ENCODE results near the gene GALR2. TPM values are rescaled to one million over a fixed set of nuclear protein-coding genes. Genes with fewer than 3 reads are reported as not detected.

The GALR2 gene
- total RNA-seq, 1 experiment from 2014 or later: 0.18 TPM

DNA sequence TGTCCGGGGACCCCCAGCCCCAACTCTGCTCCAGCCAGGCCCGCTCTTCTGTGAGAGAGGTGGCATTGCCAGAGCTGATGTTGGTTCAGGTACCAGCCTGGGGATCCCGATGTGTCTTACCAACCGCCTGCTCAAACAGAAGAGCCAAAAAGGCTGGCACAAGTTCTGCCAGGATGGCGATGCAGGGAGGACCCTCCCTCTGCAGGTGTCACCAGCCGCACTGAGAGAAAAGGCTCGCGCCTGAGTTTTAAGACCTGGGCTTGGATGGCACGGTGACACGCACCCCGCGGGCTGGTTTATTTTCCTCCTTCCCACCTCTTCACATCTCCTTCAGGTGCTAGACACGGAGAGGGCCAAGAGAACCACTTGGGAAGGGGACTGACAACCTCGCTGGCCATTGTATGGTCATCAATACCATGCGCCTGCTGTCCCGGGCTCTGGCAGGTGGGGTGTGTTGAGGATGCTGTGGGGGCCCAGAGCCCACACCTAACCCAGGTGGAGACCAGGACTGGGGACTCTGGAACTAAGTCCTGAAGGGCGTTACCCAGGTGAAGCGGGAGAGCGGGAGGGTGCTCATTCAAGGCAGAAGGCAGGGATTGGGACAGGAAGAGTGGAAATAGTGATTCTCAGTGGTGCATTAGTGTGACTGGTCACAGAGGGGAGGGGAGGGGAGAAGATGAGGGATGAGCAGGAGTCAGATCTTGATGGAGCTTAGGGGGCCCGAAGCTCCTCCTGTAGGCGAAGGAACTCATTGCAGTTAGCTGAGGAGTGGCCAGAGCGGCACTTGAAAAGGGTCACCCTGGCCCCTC lies 50.2 kb downstream of the GALR2 start:
- peak; percentile 20 for DNase-seq (ENCODE audit: low read depth)

DNA sequence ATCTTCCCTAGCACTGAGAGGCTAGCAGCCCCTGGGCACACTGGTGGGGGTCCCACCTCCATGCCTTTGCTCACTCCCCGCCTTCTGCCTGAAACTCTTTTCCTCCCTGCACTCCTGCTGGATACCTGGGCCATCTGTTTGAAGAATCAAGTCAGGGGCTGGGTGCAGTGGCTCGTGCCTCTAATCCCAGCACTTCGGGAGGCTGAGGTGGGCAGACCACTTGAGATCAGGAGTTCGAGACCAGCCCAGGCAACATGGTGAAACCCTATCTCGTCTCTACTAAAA lies 50.8 kb downstream of the GALR2 start:
- no peak for DNase-seq (ENCODE audit: low read depth)

DNA sequence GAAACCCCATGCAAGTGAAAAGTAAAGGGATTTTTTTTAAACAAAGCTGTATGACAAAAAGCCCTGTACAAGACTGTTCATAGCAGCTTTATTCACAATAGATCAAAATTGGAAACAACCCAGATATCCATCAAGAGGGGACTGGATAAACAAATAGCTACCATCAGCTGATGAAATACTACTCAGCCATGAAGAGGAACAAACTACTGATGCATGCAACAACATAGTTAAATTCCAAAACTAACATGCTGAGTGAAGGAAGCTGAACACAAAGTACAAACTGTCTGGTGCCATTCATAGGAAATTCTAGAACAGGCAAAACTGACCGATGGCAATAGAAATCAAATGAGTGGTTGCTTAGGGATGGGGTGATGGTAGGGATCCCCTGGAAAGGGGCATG lies 51.3 kb downstream of the GALR2 start:
- DNase-seq (ENCODE audit: low read depth): no peak

Small RNA genes lying within 50 kb of the gene (small RNA-seq; reads per million reads assigned to genes)
- not detected for gene MIR6868

Other genes starting within 250 kb of the GALR2 start
- gene UNC13D, start 230.4 kb upstream of the GALR2 start, total RNA-seq (2014; rRNA removed; shearing (Covaris generic)): 2.7 TPM in 2 replicates
- 26.1 and 38.3 TPM in 2 replicates for gene WBP2, start 219.4 kb upstream of the GALR2 start, total RNA-seq (2014; rRNA removed; shearing (Covaris generic))
- 22.7 and 26.6 TPM in 2 replicates for gene TRIM47, start 196.2 kb upstream of the GALR2 start, total RNA-seq (2014; rRNA removed; shearing (Covaris generic))
- 36.0 and 36.9 TPM in 2 replicates for gene TRIM65, start 177.8 kb upstream of the GALR2 start, total RNA-seq (2014; rRNA removed; shearing (Covaris generic))
- 63.8 and 66.9 TPM in 2 replicates for gene MRPL38, start 169.9 kb upstream of the GALR2 start, total RNA-seq (2014; rRNA removed; shearing (Covaris generic))
- 9.5 and 10.8 TPM in 2 replicates for gene FBF1, start 133.7 kb upstream of the GALR2 start, total RNA-seq (2014; rRNA removed; shearing (Covaris generic))
- 17.6 and 23.0 TPM in 2 replicates for gene ACOX1, start 95.6 kb upstream of the GALR2 start, total RNA-seq (2014; rRNA removed; shearing (Covaris generic))
- 23.8 and 32.8 TPM in 2 replicates for gene TEN1, start 95.5 kb upstream of the GALR2 start, total RNA-seq (2014; rRNA removed; shearing (Covaris generic))
- gene CDK3, start 73.9 kb upstream of the GALR2 start, total RNA-seq (2014; rRNA removed; shearing (Covaris generic)): 2.1 and 3.5 TPM in 2 replicates
- gene EVPL, start 47.5 kb upstream of the GALR2 start, total RNA-seq (2014; rRNA removed; shearing (Covaris generic)): 0.03 TPM in 1 of 2 replicates, not detected in the other
- gene SRP68, start 2.3 kb upstream of the GALR2 start, total RNA-seq (2014; rRNA removed; shearing (Covaris generic)): 30.5 and 55.3 TPM in 2 replicates
- 0.06 and 0.10 TPM in 2 replicates for gene ZACN, start 4.4 kb downstream of the GALR2 start, total RNA-seq (2014; rRNA removed; shearing (Covaris generic))
- 78.6 and 82.7 TPM in 2 replicates for gene EXOC7, start 29.0 kb downstream of the GALR2 start, total RNA-seq (2014; rRNA removed; shearing (Covaris generic))
- gene FOXJ1, start 66.5 kb downstream of the GALR2 start, total RNA-seq (2014; rRNA removed; shearing (Covaris generic)): not detected in 2 replicates
- gene RNF157, start 165.7 kb downstream of the GALR2 start, total RNA-seq (2014; rRNA removed; shearing (Covaris generic)): 0.10 and 0.23 TPM in 2 replicates
- 42.5 and 65.9 TPM in 2 replicates for gene UBALD2, start 190.6 kb downstream of the GALR2 start, total RNA-seq (2014; rRNA removed; shearing (Covaris generic))
- 1.5 and 1.6 TPM in 2 replicates for gene QRICH2, start 233.5 kb downstream of the GALR2 start, total RNA-seq (2014; rRNA removed; shearing (Covaris generic))